Lower leg skin (tissue), 3 donors: Measurements from ENCODE around the gene ATP5F1D.

ENCODE experiments used
- CTCF ChIP-seq, 3 donors: fragments of 450-650 bp; IDR thresholded peaks; one replicate each; pipeline ENCODE4 v1.5.1; 2016; ENCODE audit warnings: antibody characterized with exemption in 3 of 3, mild to moderate bottlenecking in 3 of 3, moderate library complexity in 2 of 3
- POLR2A ChIP-seq, 2 donors: fragments of 450-650 bp; IDR thresholded peaks; one replicate each; pipeline ENCODE4 v1.6.1; 2016 to 2017; ENCODE audit warnings: antibody characterized with exemption in 2 of 2, mild to moderate bottlenecking in 1 of 2, moderate library complexity in 1 of 2

GRCh38 chr19:1249298-1249989 lies 7.9 kb downstream of the ATP5F1D start:
- TF ChIP-seq POLR2A (IDR thresholded peaks at IDR 0.05) = peak in 1 of 2 donors; percentile 89
- TF ChIP-seq CTCF (IDR thresholded peaks at IDR 0.05) = no peak
